GM21717 (cell line): ENCODE measurements around the gene CDC20.
"Not testable (repeated sequence)": the region's sequence is repeated elsewhere in the genome, so short reads cannot be mapped to it uniquely, and the experiment has no call there.

Experiments used
- ATAC-seq: cut with Tn5 transposase; IDR thresholded peaks from one replicate; pipeline ENCODE4 v1.9.1; 2021; ENCODE audit warnings: mild to moderate bottlenecking, moderate library complexity; ENCODE audit not compliant: unreplicated experiment

The CDC20 gene

GRCh38 chr1:43379476-43379875 is 20.7 kb downstream of the CDC20 start:
- no peak for ATAC-seq

GRCh38 chr1:43381612-43382011 is 22.8 kb downstream of the CDC20 start:
- no peak for ATAC-seq

- ATAC-seq = no peak
Measured at GRCh38 chr1:43382027-43382779, 23.4 kb downstream of the CDC20 start.

GRCh38 chr1:43383449-43383848 is 24.7 kb downstream of the CDC20 start:
- no peak for ATAC-seq

- ATAC-seq = no peak
Measured at GRCh38 chr1:43386676-43387075, 27.9 kb downstream of the CDC20 start.

GRCh38 chr1:43387976-43388599 is 29.3 kb downstream of the CDC20 start:
- ATAC-seq = no peak

GRCh38 chr1:43388613-43389012 is 29.8 kb downstream of the CDC20 start:
- ATAC-seq = no peak

- ATAC-seq = peak; percentile 80
Measured at GRCh38 chr1:43389326-43390313, 30.8 kb downstream of the CDC20 start, which contains the start of the genes MED8 and SZT2. Gene MED8, minus strand, starts transcription at chr1:43389800. Its CDS starts 36 bp downstream, at chr1:43389764. Gene SZT2, plus strand, starts transcription at chr1:43389899. Its CDS starts 70 bp downstream, at chr1:43389969.

GRCh38 chr1:43392702-43393101 is 33.9 kb downstream of the CDC20 start:
- no peak for ATAC-seq

GRCh38 chr1:43395523-43395922 is 36.7 kb downstream of the CDC20 start:
- ATAC-seq = no peak

GRCh38 chr1:43396059-43396458 is 37.3 kb downstream of the CDC20 start:
- ATAC-seq = no peak

- ATAC-seq = no peak
Measured at GRCh38 chr1:43398227-43398626, 39.4 kb downstream of the CDC20 start.

- not testable (repeated sequence) for ATAC-seq
Measured at GRCh38 chr1:43400441-43400840, 41.7 kb downstream of the CDC20 start.

GRCh38 chr1:43402089-43402865 is 43.5 kb downstream of the CDC20 start:
- no peak for ATAC-seq

GRCh38 chr1:43404353-43404752 is 45.6 kb downstream of the CDC20 start:
- ATAC-seq = no peak

GRCh38 chr1:43405219-43405875 is 46.6 kb downstream of the CDC20 start:
- ATAC-seq = no peak

- no peak for ATAC-seq
Measured at GRCh38 chr1:43405876-43406234, 47.1 kb downstream of the CDC20 start.

- no peak for ATAC-seq
Measured at GRCh38 chr1:43410571-43410970, 51.8 kb downstream of the CDC20 start.
